IMR-90 (cell line): ENCODE results near the gene LUC7L3. TPM values are rescaled to one million over a fixed set of nuclear protein-coding genes. Genes with fewer than 3 reads are reported as not detected.
A peak's percentile ranks its signal among the peaks of the same experiment; 100 is the strongest.

Experiments
- ATAC-seq: fragments of 200-7000 bp; cut with Tn5 transposase; 2 replicates; pipeline ENCODE4 v1.9.1; 2020; ENCODE audit warnings: low read depth, mild to moderate bottlenecking, moderate library complexity
- BruUV-seq: library from RNA; stranded (reverse); fragments of 400-500 nt; replicated peaks from 2 replicates; lab custom pipeline; 2021; lab: Mats Ljungman, UMichigan
- CTCF ChIA-PET: fragments of 300-600 bp; formaldehyde crosslinking; extraction: SDS; loops from one replicate; lab custom pipeline; 2021; ENCODE audit warnings: antibody characterized with exemption; lab: Yijun Ruan, JAX
- POLR2A ChIA-PET: fragments of 300-600 bp; sonication (Branson Sonifier 250); formaldehyde crosslinking; loops from one replicate; lab custom pipeline; 2022; ENCODE audit warnings: antibody characterized with exemption; ENCODE audit not compliant: unreplicated experiment; lab: Charles Lee
- DNase-seq: peaks from one replicate; pipeline ENCODE4 v3.0.0; 2013
- H2AFZ ChIP-seq: replicated peaks from 2 replicates; pipeline ENCODE3; 2013; ENCODE audit warnings: low read length, mild to moderate bottlenecking; ENCODE audit not compliant: poor library complexity
- H2AK5ac ChIP-seq: 2 replicates; pipeline ENCODE4 v1.6.1; 2013; ENCODE audit warnings: low read depth, low read length, inconsistent platforms
- H2AK9ac ChIP-seq: replicated peaks from 2 replicates; pipeline ENCODE3; 2013; ENCODE audit warnings: mild to moderate bottlenecking, low read depth, low read length, moderate library complexity; ENCODE audit not compliant: poor library complexity
- H2BK120ac ChIP-seq: 2 replicates; pipeline ENCODE4 v1.6.1; 2013; ENCODE audit warnings: low read depth, low read length, inconsistent platforms
- H2BK15ac ChIP-seq: 3 replicates; pipeline ENCODE4 v1.6.1; 2013; ENCODE audit warnings: low read depth, low read length, inconsistent platforms
- H2BK20ac ChIP-seq: 2 replicates; pipeline ENCODE4 v1.6.1; 2013; ENCODE audit warnings: low read depth, mild to moderate bottlenecking, inconsistent platforms, low read length, moderate library complexity
- H2BK5ac ChIP-seq: 2 replicates; pipeline ENCODE4 v1.6.1; 2013; ENCODE audit warnings: mild to moderate bottlenecking, low read depth, low read length, inconsistent platforms; ENCODE audit not compliant: poor library complexity, severe bottlenecking
- H3K14ac ChIP-seq: replicated peaks from 2 replicates; pipeline ENCODE4 v1.6.1; 2013; ENCODE audit warnings: low read depth, low read length, inconsistent platforms
- H3K18ac ChIP-seq: 2 replicates; pipeline ENCODE4 v1.6.1; 2013; ENCODE audit warnings: low read depth, low read length, control low read depth
- H3K23ac ChIP-seq: 2 replicates; pipeline ENCODE4 v1.6.1; 2013; ENCODE audit warnings: low read depth, low read length, inconsistent platforms
- H3K27ac ChIP-seq: 2 replicates; pipeline ENCODE4 v1.5.1; 2013; ENCODE audit warnings: mild to moderate bottlenecking, control low read depth, low read length; ENCODE audit not compliant: insufficient read depth
- H3K27me3 ChIP-seq: 2 replicates; pipeline ENCODE4 v1.6.1; 2013; ENCODE audit warnings: low read length; ENCODE audit not compliant: control insufficient read depth, insufficient read depth
- H3K36me3 ChIP-seq: 2 replicates; pipeline ENCODE4 v1.6.1; 2013; ENCODE audit warnings: low read length, mixed read lengths; ENCODE audit not compliant: control insufficient read depth, insufficient read depth
- H3K4ac ChIP-seq: 2 replicates; pipeline ENCODE4 v1.6.1; 2013; ENCODE audit warnings: low read depth, low read length, inconsistent platforms
- H3K4me1 ChIP-seq: 2 replicates; pipeline ENCODE4 v1.6.1; 2013; ENCODE audit warnings: low read length, mixed read lengths; ENCODE audit not compliant: control insufficient read depth, insufficient read depth
- H3K4me2 ChIP-seq: 2 replicates; pipeline ENCODE4 v1.6.1; 2013; ENCODE audit warnings: low read depth, mild to moderate bottlenecking, control low read depth, low read length, moderate library complexity
- H3K4me3 ChIP-seq: 2 replicates; pipeline ENCODE4 v1.5.1; 2013; ENCODE audit warnings: low read depth, mild to moderate bottlenecking, control low read depth, low read length, moderate library complexity; ENCODE audit not compliant: insufficient read depth
- H3K56ac ChIP-seq: 2 replicates; pipeline ENCODE4 v1.6.1; 2013; ENCODE audit warnings: low read length, inconsistent platforms; ENCODE audit not compliant: insufficient read depth; ENCODE audit errors: extremely low read depth
- H3K79me1 ChIP-seq, 2 experiments: 2 replicates each; pipeline ENCODE4 v1.6.1; 2013; ENCODE audit warnings: low read length in 2 of 2, inconsistent platforms in 1 of 2, low read depth in 1 of 2
- H3K9ac ChIP-seq: 2 replicates; pipeline ENCODE4 v1.6.1; 2013; ENCODE audit warnings: low read depth, low read length, control low read depth
- H3K9me1 ChIP-seq: 2 replicates; pipeline ENCODE4 v1.6.1; 2013; ENCODE audit warnings: low read length, inconsistent platforms; ENCODE audit not compliant: insufficient read depth
- H3K9me3 ChIP-seq: 2 replicates; pipeline ENCODE4 v1.6.1; 2013; ENCODE audit warnings: low read length; ENCODE audit not compliant: control insufficient read depth, insufficient read depth
- H4K20me1 ChIP-seq: 2 replicates; pipeline ENCODE4 v1.6.1; 2013; ENCODE audit warnings: low read length, inconsistent platforms; ENCODE audit not compliant: insufficient read depth
- H4K5ac ChIP-seq: 2 replicates; pipeline ENCODE4 v1.6.1; 2013; ENCODE audit warnings: mild to moderate bottlenecking, low read depth, low read length, control low read depth
- H4K8ac ChIP-seq, 2 experiments: 2 replicates each; pipeline ENCODE4 v1.6.1; 2013; ENCODE audit warnings: low read depth in 2 of 2, low read length in 2 of 2, control low read depth in 1 of 2, inconsistent platforms in 1 of 2
- H4K91ac ChIP-seq: 2 replicates; pipeline ENCODE4 v1.6.1; 2013; ENCODE audit warnings: low read depth, low read length, inconsistent platforms; ENCODE audit not compliant: insufficient read depth
- CHD1 ChIP-seq: IDR thresholded peaks from 2 replicates; pipeline ENCODE4 v1.6.1; 2012; ENCODE audit warnings: low read depth, low read length, improper control_type of control experiment
- FOS ChIP-seq: fragments of 150-350 bp; IDR thresholded peaks from 2 replicates; pipeline ENCODE4 v1.6.1; 2016; ENCODE audit warnings: low read depth, low read length
- MAZ ChIP-seq: IDR thresholded peaks from 2 replicates; pipeline ENCODE4 v1.6.1; 2012; ENCODE audit warnings: low read depth, mild to moderate bottlenecking, low read length, improper control_type of control experiment, moderate library complexity, borderline replicate concordance
- NFE2L2 ChIP-seq: fragments of 150-350 bp; IDR thresholded peaks from 2 replicates; pipeline ENCODE4 v1.6.1; 2016; ENCODE audit warnings: low read depth, mild to moderate bottlenecking, low read length
- RCOR1 ChIP-seq: IDR thresholded peaks from 2 replicates; pipeline ENCODE4 v1.6.1; 2012; ENCODE audit warnings: mild to moderate bottlenecking, low read length, improper control_type of control experiment; ENCODE audit not compliant: insufficient replicate concordance
- WGBS, 2 experiments: methylation state at CpG; one replicate each; pipeline versions ENCODE4 v1.1.5 to v1.1.7; 2013; ENCODE audit warnings: missing lambda C conversion rate in 2 of 2; ENCODE audit not compliant: insufficient read length in 1 of 2; ENCODE audit errors: extremely low coverage in 2 of 2; 5-methylcytosine and 5-hydroxymethylcytosine counted together
- dilution Hi-C: fragments of 300-500 bp; cut with HindIII; formaldehyde crosslinking; loops from one replicate; pipeline ENCODE4 v1.14.3; 2018; ENCODE audit warnings: low sequenced_read_pairs; ENCODE audit not compliant: unreplicated experiment
- in situ Hi-C: fragments of 300-500 bp; cut with MboI; formaldehyde crosslinking; loops from 3 replicates; pipeline ENCODE4 v1.14.3; 2019; ENCODE audit warnings: low sequenced_read_pairs, inconsistent platforms, mixed read lengths
- intact Hi-C: fragments of 100-400 bp; cut with micrococcal nuclease; formaldehyde crosslinking; loops from 2 replicates; pipeline ENCODE4 v1.10.0; 2022
- polyA plus RNA-seq, 3 experiments: library from polyadenylated mRNA; depleted of rRNA; stranded (reverse); fragments of >200 nt; gene quantifications; 2 replicates each; pipeline ENCODE4 v1.2.3, GENCODE V29; 2012; ENCODE audit warnings: low replicate concordance in 1 of 3
- total RNA-seq: library from RNA; depleted of rRNA; stranded (reverse); fragments of >200 nt; gene quantifications from 2 replicates; pipeline ENCODE4 v1.2.3, GENCODE V29; 2012

LUC7L3 gene
- total and polyA plus RNA-seq, 2 of the 4 experiments (the other 2 are of a cell fraction) = 17.7 to 44.7 TPM

DNA sequence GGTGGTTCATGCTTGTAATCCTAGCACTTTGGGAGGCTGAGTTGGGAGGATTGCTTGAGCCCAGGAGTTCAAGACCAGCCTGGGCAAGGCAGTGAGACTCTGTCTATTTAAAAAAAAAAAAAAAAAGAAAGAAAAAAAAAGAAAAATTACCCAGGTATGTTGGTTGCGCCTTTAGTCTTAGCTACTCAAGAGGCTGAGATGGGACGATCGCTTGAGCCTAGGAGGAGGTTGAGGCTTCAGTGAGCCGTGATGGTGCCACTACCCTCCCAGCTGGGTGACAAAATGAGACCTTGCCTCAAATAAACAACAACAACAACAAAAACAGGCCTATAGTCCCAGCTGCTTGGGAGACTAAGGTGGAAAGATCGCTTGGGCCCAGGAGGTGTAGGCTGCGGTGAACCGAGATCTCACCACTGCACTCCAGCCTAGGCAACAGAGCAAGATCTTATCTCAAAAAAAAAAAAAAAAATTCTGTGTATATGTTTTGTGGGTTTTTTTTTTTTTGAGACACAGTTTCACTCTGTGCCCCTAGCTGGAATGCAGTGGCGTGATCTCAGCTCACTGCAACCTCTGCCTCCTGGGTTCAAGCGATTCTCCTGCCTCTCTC lies 60.4 kb downstream of the LUC7L3 start:
- no peak overlapping the region for H2AFZ ChIP-seq
- no peak overlapping the region for H3K4ac ChIP-seq
- no peak overlapping the region for H2BK120ac ChIP-seq
- no peaks in the 10 kb centered on the region for H3K36me3 ChIP-seq
- dilution Hi-C loops = no loop called here
- H3K4me1 ChIP-seq = no peaks in the 10 kb centered on the region; the same call in 1 of the 2 replicates
- no peak overlapping the region for H4K5ac ChIP-seq
- ChIA-PET CTCF (interaction anchor here (0.7 kb wide), 1 partner anchor 374 kb away, joined by 3 read pairs; the partner anchor contains the start of gene NME1), POLR2A (no interaction called here)
- H3K56ac ChIP-seq = no peak overlapping the region
- DNase-seq (no peak), ATAC-seq (no peak)
- no peak overlapping the region for H3K4me2 ChIP-seq
- H3K79me1 ChIP-seq = no peaks in the 10 kb centered on the region
- no peak overlapping the region for H3K14ac ChIP-seq
- WGBS, 2 experiments = no CpG with 5 or more reads among the region's 9 CpGs
- H3K9me3 ChIP-seq = no peaks in the 10 kb centered on the region
- no TSS peak for BruUV-seq
- peaks cover 2% of the 10 kb centered on the region for H3K27me3 ChIP-seq
- H4K20me1 ChIP-seq = no peaks in the 10 kb centered on the region
- in situ Hi-C loops = loop anchor here (5.0 kb wide), 1 partner anchor 177 kb away; no protein-coding TSS in a partner anchor
- no peaks in the 10 kb centered on the region for H3K9me1 ChIP-seq
- no peak overlapping the region for H2AK9ac ChIP-seq
- H2BK15ac ChIP-seq = no peak overlapping the region
- no peak overlapping the region for H4K91ac ChIP-seq
- no peak overlapping the region for H3K23ac ChIP-seq
- H3K4me3 ChIP-seq = no peak overlapping the region
- no peak overlapping the region for H2BK20ac ChIP-seq
- TF ChIP-seq NFE2L2 = no peak
- TF ChIP-seq RCOR1 = no peak
- TF ChIP-seq MAZ = no peak
- TF ChIP-seq FOS = no peak
- no peak for TF ChIP-seq CHD1
- intact Hi-C loops = no loop called here
- H2AK5ac ChIP-seq = 0 out of 2 replicates have a peak overlapping the region, but pooled peaks have one; percentile 24
- H3K18ac ChIP-seq = no peak overlapping the region
- no peak overlapping the region for H4K8ac ChIP-seq
- H3K9ac ChIP-seq = no peak overlapping the region
- H3K27ac ChIP-seq = no peak overlapping the region
- H2BK5ac ChIP-seq = no peak overlapping the region
